Peyer's patch (tissue), 4 donors: ENCODE data around the gene HOMER3. TPM values are rescaled to one million over a fixed set of nuclear protein-coding genes. Genes with fewer than 3 reads are reported as not detected.

Experiments used
- DNase-seq, 3 donors: peaks; one replicate each; pipeline ENCODE4 v3.0.0-alpha.2; 2017 to 2019
- H3K27ac ChIP-seq, 4 donors: fragments of 200-600 bp; sonication (generic); one replicate each; pipeline ENCODE4 v1.5.1; 2016 to 2019
- H3K27me3 ChIP-seq, 2 donors: fragments of 200-600 bp; sonication (generic); one replicate each; pipeline ENCODE4 v1.5.1; 2019
- H3K36me3 ChIP-seq, 3 donors: fragments of 200-600 bp; sonication (generic); one replicate each; pipeline ENCODE4 v1.5.1; 2016 to 2019
- H3K4me1 ChIP-seq, 4 donors: fragments of 200-600 bp; sonication (generic); one replicate each; pipeline ENCODE4 v1.5.1; 2016 to 2019
- H3K4me3 ChIP-seq, 4 donors: fragments of 200-600 bp; sonication (generic); 1 replicate in 3 of 4; 2 replicates in 1 of 4; pipeline ENCODE4 v1.5.1; 2016 to 2019; ENCODE audit warnings: mild to moderate bottlenecking in 1 of 4
- H3K9me3 ChIP-seq, 4 donors: fragments of 200-600 bp; sonication (generic); one replicate each; pipeline ENCODE4 v1.5.1; 2016 to 2019; ENCODE audit warnings: mild to moderate bottlenecking in 1 of 4
- CTCF ChIP-seq, 6 experiments: fragments of 450-650 bp in 4 of 6; fragments of 200-600 bp in 2 of 6; sonication (generic) in 1 of 6; IDR thresholded peaks; one replicate each; pipeline ENCODE4 v1.5.1; 2017 to 2019; ENCODE audit warnings: antibody characterized with exemption in 6 of 6, mild to moderate bottlenecking in 3 of 6, moderate library complexity in 1 of 6
- POLR2A ChIP-seq, 2 donors: fragments of 450-650 bp; IDR thresholded peaks; one replicate each; pipeline ENCODE4 v1.5.1; 2017; ENCODE audit warnings: antibody characterized with exemption in 2 of 2, mild to moderate bottlenecking in 2 of 2, moderate library complexity in 2 of 2
- total RNA-seq, 4 donors: library from RNA; depleted of rRNA; stranded (reverse); fragments of >200 nt; gene quantifications; one replicate each; pipeline ENCODE4 v1.1.0, GENCODE V29; 2016

Gene HOMER3
- total RNA-seq, 4 donors from 2014 or later, result 0.88 to 33.0 (median 9.6) TPM

DNA sequence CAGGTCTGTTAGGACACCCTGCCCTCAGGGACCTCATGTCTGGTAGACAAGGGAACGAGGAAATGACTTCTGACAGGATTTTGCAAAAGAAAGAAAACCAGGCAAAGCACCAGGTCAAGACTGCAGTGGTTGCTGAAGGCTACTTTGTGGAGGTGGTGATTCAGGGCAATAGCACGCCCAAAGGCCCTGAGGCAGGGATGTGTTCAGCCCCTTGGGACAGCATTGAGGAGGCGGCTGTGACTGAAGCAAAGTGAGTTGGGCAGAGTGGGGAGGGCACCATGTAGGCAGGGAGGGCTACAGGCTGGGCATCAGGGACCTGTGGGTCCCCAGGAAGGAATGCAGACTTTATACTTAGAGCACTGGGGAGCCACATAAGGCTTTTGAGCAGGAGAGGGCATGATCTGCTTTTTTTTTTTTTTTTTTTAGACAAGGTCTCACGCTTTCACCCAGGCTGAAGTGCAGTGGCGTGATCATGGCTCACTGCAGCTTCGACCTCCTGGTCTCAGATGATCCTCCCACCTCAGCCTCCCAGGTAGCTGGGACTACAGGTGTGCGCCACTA lies 10.8 kb upstream of the HOMER3 start:
- Histone ChIP-seq H3K9me3 (no peaks in the 10 kb centered on the region), H3K27me3 (no peaks in the 10 kb centered on the region), H3K4me3 (no peak overlapping the region), H3K36me3 (no peaks in the 10 kb centered on the region), H3K4me1 (no peaks in the 10 kb centered on the region), H3K27ac (no peak overlapping the region)
- TF ChIP-seq CTCF (IDR thresholded peaks at IDR 0.05), result no peak
- TF ChIP-seq POLR2A (IDR thresholded peaks at IDR 0.05), result no peak
- DNase-seq, result no peak

- Histone ChIP-seq H3K4me3 (no peak overlapping the region), H3K36me3 (no peaks in the 10 kb centered on the region), H3K27me3 (no peaks in the 10 kb centered on the region), H3K27ac (no peak overlapping the region), H3K9me3 (no peaks in the 10 kb centered on the region), H3K4me1 (no peaks in the 10 kb centered on the region)
- no peak for TF ChIP-seq POLR2A (IDR thresholded peaks at IDR 0.05)
- no peak for TF ChIP-seq CTCF (IDR thresholded peaks at IDR 0.05)
- no peak for DNase-seq
Observed at GRCh38 chr19:18949858-18950257, 8.8 kb upstream of the HOMER3 start.

- DNase-seq, result no peak
- TF ChIP-seq POLR2A (IDR thresholded peaks at IDR 0.05) (no peak), CTCF (IDR thresholded peaks at IDR 0.05) (no peak)
Observed at GRCh38 chr19:18948976-18949356, 7.9 kb upstream of the HOMER3 start.

DNA sequence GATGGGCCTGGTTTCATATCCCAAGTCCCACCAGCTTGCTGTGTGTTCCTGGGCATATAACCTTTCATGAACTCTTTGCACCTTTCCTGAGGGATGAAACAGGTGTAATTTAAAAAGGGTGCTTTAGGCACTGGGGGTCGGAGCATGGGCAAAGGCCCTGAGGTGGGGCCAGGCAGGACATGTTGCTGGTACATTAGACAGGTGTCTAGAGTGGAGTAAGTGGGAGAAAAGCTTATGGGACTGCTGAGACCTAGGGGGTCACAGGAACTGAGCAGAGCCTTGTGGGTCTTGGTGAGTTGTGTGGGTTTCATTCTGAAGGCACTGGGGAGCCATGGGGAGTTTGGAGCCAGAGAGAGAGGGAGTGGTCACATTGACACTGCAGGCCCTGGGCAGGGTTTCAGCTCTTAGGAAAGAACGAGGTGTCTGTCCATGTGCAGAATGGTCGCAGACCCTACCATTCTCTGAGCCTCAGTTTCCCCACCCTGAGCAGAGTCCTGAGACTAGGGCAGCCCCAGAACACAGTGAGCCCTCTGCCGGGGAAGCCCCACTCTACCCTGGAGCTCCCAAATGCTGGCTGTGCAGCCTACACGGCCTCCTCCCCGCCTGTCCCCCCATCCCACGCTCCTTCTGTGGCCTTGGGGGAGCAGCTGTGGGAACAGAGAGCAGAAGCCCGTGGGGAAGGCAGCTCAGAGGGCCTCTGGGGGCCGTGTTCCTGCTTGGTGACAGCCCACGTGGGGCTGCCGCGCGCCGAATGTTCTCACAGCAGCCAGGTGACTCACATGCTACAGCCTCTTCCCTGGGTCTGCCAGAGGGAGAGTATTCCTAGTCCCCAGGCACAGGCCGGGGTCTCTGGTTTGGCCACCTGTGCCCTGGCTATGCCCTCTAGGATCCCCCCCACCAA lies 7.3 kb upstream of the HOMER3 start:
- DNase-seq, result no peak
- H3K27ac ChIP-seq, result peak overlapping the region in 1 of 4 donors; percentile 7
- H3K4me3 ChIP-seq, result no peak overlapping the region
- no peaks in the 10 kb centered on the region for H3K27me3 ChIP-seq
- no peaks in the 10 kb centered on the region for H3K4me1 ChIP-seq
- H3K9me3 ChIP-seq, result no peaks in the 10 kb centered on the region
- H3K36me3 ChIP-seq, result no peaks in the 10 kb centered on the region
- TF ChIP-seq CTCF (IDR thresholded peaks at IDR 0.05) (no peak), POLR2A (IDR thresholded peaks at IDR 0.05) (no peak)

More at GRCh38 chr19:18948976-18949356, 7.9 kb upstream of the HOMER3 start:
- Histone ChIP-seq H3K9me3 (no peaks in the 10 kb centered on the region), H3K27ac (no peak overlapping the region), H3K36me3 (no peaks in the 10 kb centered on the region), H3K27me3 (no peaks in the 10 kb centered on the region), H3K4me1 (no peaks in the 10 kb centered on the region), H3K4me3 (no peak overlapping the region)

DNA sequence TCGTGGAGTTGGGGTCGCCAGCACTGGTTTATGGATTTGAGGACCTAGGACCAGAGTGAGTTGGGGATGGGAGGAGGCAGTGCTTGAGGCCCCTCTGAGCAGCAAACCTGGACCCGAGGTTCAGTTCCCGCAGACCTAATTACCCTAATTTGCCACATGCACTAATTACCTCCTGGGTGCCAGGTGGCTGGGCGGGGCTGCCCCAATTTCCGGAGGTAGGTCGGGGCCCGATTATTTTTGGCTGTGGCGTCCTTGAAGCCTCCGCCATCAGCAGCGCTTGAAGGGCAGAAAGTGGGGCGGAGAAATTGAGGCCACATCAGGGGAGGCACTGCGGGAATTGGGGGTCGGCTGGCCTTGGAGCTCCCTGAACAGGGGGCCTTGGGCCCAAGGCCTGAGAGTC lies 5.9 kb upstream of the HOMER3 start:
- Histone ChIP-seq H3K4me3 (no peak overlapping the region), H3K27me3 (no peaks in the 10 kb centered on the region), H3K9me3 (no peaks in the 10 kb centered on the region), H3K27ac (peak overlapping the region in 1 of 4 donors; percentile 31), H3K36me3 (no peaks in the 10 kb centered on the region), H3K4me1 (no peaks in the 10 kb centered on the region)
- TF ChIP-seq POLR2A (IDR thresholded peaks at IDR 0.05) (no peak), CTCF (IDR thresholded peaks at IDR 0.05) (no peak)
- DNase-seq, result peak in 2 of 3 donors; percentile 51 to 66
